GM18508 (cell line): ENCODE results near the gene CTPS2.
"Not testable (repeated sequence)": the region's sequence is repeated elsewhere in the genome, so short reads cannot be mapped to it uniquely, and the experiment has no call there.

ENCODE experiments used
- ATAC-seq: cut with Tn5 transposase; IDR thresholded peaks from one replicate; pipeline ENCODE4 v1.9.1; 2021; ENCODE audit warnings: moderate number of reproducible peaks; ENCODE audit not compliant: insufficient read depth, unreplicated experiment

The CTPS2 gene

GRCh38 chrX:16577483-16578029, 134.9 kb downstream of the CTPS2 start:
- no peak for ATAC-seq

- ATAC-seq, result not testable (repeated sequence)
These were observed 137.1 kb downstream of the CTPS2 start for GRCh38 chrX:16575388-16575787.

GRCh38 chrX:16573781-16574180, 138.7 kb downstream of the CTPS2 start:
- ATAC-seq, result no peak

GRCh38 chrX:16567681-16568080, 144.8 kb downstream of the CTPS2 start:
- ATAC-seq, result no peak

- no peak for ATAC-seq
These were observed 145.9 kb downstream of the CTPS2 start for GRCh38 chrX:16566571-16566970.

GRCh38 chrX:16560173-16560572, 152.3 kb downstream of the CTPS2 start:
- no peak for ATAC-seq

GRCh38 chrX:16559206-16559619, 153.3 kb downstream of the CTPS2 start:
- ATAC-seq, result no peak

- ATAC-seq, result no peak
These were observed 154.0 kb downstream of the CTPS2 start for GRCh38 chrX:16558489-16558888.

GRCh38 chrX:16552546-16552945, 159.9 kb downstream of the CTPS2 start:
- no peak for ATAC-seq

- no peak for ATAC-seq
These were observed 164.8 kb downstream of the CTPS2 start for GRCh38 chrX:16547644-16548043.

GRCh38 chrX:16544969-16545368, 167.5 kb downstream of the CTPS2 start:
- ATAC-seq, result no peak
